ENCODE results near the gene ZNF700.

DNA sequence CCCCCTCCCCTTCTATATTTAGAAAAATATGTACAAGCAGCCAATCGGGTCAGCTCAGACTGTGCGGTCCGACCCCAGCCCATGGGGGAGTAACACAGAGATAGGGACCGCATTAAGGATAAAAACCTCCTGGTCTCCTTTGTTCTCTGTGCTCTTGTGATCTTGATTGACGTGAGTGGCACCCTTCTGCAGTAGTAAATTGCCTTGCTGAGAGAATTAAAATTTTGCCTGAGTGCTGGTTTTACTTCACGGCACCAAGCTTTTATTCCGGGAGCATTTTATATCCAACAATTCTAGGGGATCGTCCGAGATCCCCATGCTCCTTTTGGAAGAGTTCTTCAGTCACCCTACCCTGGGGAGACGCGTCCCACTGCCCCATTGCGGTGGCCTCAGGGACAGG, 44.3 kb upstream of the ZNF700 start:
- no peak for TF ChIP-seq CTCF (IDR thresholded peaks at IDR 0.05)
- no peak for TF ChIP-seq POLR2A (IDR thresholded peaks at IDR 0.05)
